Medulla oblongata (tissue), 1 donor: Measurements from ENCODE around the gene CAMK2B.

Experiments
- DNase-seq: peaks from one replicate; pipeline ENCODE4 v3.0.0-alpha.2; 2015; ENCODE audit errors: extremely low spot score

Gene CAMK2B

GRCh38 chr7:44232396-44232795, 93.0 kb downstream of the CAMK2B start:
- no peak for DNase-seq

- no peak for DNase-seq
Observed at GRCh38 chr7:44231088-44231487, 94.3 kb downstream of the CAMK2B start.

GRCh38 chr7:44230286-44230685, 95.1 kb downstream of the CAMK2B start:
- no peak for DNase-seq

- DNase-seq, result no peak
Observed at GRCh38 chr7:44229546-44230105, 95.8 kb downstream of the CAMK2B start.

- DNase-seq, result no peak
Observed at GRCh38 chr7:44228571-44229350, 96.6 kb downstream of the CAMK2B start.

GRCh38 chr7:44227911-44228310, 97.5 kb downstream of the CAMK2B start:
- no peak for DNase-seq

- DNase-seq, result no peak
Observed at GRCh38 chr7:44226396-44226753, 99.0 kb downstream of the CAMK2B start.

- no peak for DNase-seq
Observed at GRCh38 chr7:44225566-44226395, 99.6 kb downstream of the CAMK2B start.

- DNase-seq, result no peak
Observed at GRCh38 chr7:44224974-44225565, 100.3 kb downstream of the CAMK2B start.

GRCh38 chr7:44224080-44224973, 101.1 kb downstream of the CAMK2B start:
- no peak for DNase-seq

GRCh38 chr7:44223362-44224079, 101.9 kb downstream of the CAMK2B start:
- DNase-seq, result no peak

GRCh38 chr7:44222776-44223261, 102.6 kb downstream of the CAMK2B start:
- no peak for DNase-seq

- DNase-seq, result no peak
Observed at GRCh38 chr7:44222074-44222473, 103.3 kb downstream of the CAMK2B start.

GRCh38 chr7:44221231-44221791, 104.1 kb downstream of the CAMK2B start:
- DNase-seq, result no peak

GRCh38 chr7:44220358-44221112, 104.9 kb downstream of the CAMK2B start:
- DNase-seq, result no peak

GRCh38 chr7:44220046-44220357, 105.4 kb downstream of the CAMK2B start:
- DNase-seq, result no peak

- no peak for DNase-seq
Observed at GRCh38 chr7:44219371-44220045, 105.9 kb downstream of the CAMK2B start.

- DNase-seq, result no peak
Observed at GRCh38 chr7:44218418-44219201, 106.8 kb downstream of the CAMK2B start.
